ENCODE data around the gene LRP8.

LRP8 gene
- total RNA-seq, result 116 to 117 reads per million in 2 donors

DNA sequence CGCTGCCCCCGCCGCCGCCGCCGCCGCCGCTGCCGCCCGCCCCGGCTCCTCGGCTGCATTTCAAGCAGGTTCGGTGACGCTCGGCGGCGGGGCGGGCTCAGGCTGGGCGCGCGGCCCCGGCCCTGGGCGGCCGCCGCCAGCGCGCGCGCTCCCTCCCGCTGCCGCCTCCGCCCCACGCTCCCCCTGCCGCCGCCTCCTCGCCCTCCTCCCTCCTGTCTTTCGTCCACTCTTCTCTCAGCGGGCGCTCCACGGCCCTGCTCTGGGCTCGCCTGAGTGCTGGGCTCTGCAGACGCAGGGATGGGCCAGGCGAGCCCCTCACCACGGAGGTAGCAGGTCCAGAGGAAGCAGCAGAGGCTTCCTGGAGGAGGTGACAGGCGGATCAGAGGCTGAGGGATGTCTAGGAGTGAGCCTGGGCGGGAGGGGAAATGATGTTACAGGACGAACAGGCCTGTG, at the start of gene LRP8:
LRP8 (minus strand) TSS at position 62 of the 453 bp plus-strand sequence. CDS start 158 bp downstream, outside the sequence.
- DNase-seq, result peak; percentile 62

- no peak for DNase-seq
These were observed 49.6 kb upstream of the LRP8 start for GRCh38 chr1:53377438-53377841.

- DNase-seq, result no peak
These were observed 49.0 kb upstream of the LRP8 start for GRCh38 chr1:53376742-53377437.

DNA sequence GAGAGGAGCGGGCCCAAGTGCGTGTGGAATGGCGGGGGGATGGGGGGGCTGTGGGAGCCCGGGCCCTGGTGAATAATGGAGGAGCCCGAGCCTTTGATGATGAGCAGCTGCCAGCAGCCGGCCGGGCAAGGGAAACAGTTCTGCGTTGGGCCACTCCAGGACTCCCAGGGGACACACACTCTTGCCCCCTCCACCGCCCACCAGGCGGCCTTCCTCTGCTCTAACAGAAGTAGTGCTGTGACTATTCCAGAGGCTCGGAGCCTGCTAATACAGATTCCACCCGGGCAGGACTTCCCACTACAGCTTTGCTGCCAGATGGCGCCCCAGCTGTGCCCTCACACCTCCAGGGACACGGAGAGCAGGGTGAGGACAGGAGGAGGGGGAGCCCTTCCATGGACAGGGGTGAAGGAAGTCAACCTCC, 48.2 kb upstream of the LRP8 start:
- DNase-seq, result no peak

DNA sequence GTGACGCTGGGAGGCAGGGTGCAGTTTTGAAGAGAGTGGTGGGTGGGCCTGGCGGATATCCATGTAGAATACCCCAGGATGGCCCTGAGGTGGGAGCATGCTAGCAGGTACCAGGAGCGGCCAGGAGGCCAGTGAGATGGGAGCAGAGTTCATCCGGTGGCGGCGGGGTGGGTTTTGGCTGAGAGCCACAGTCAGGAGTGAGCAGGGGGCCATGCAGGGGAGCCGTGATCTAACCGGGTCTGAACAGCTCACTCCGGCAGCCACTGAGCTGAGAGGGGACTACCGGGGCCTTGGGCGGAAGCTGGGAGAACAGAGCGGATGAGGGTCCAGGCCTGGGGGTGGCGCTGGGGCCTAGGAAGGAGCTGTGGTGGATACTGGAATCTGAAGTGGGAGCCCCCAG, 47.6 kb upstream of the LRP8 start:
- DNase-seq, result no peak

GRCh38 chr1:53373246-53373645, 45.4 kb upstream of the LRP8 start:
- no peak for DNase-seq

GRCh38 chr1:53372501-53372951, 44.7 kb upstream of the LRP8 start:
- DNase-seq, result no peak

DNA sequence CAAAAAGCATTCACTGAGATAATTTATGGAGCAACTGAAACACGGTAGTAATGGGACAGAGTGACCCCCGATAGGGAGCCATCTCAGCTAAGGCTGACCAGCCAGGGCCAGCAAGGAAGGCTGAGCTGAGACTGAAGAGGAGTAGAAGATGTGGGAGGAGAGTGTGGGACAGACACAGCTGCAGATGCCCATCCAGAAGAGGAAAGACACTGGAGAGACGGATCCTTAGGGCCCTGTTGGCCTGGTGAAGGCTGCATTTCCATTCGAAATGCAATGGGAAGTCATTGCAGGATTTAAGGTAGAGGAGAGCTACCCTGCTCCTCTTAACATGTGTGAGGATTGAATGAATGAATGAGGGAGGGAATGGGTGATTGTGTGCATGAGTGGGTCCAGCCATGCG, 44.0 kb upstream of the LRP8 start:
- DNase-seq, result no peak

DNA sequence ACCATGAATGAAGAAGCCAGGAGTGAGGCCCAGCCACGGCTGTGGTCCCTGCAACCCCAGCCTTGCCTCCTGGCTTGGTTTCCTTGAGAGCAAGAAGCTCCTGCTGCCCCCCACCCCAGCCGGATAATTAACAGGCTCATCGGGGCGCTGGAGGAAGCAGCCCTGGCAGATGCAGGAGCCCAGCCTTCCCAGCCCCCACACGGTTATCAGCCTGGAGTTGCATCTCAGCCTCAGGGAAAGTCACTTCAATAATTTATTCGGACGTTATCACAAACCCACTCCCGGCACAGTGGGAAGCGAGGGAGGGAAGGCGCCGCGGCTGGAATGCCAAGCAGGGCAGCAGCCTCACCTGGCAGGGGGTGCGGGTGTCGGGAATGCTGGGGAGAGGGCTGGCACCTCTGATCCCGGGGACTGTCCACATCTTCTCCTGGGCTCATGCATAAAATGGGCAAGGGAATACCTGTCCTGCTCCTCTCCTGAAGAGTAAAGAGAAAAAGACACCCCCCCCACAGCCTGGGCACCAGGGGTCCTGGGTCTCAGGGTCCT, 43.3 kb upstream of the LRP8 start:
- no peak for DNase-seq

DNA sequence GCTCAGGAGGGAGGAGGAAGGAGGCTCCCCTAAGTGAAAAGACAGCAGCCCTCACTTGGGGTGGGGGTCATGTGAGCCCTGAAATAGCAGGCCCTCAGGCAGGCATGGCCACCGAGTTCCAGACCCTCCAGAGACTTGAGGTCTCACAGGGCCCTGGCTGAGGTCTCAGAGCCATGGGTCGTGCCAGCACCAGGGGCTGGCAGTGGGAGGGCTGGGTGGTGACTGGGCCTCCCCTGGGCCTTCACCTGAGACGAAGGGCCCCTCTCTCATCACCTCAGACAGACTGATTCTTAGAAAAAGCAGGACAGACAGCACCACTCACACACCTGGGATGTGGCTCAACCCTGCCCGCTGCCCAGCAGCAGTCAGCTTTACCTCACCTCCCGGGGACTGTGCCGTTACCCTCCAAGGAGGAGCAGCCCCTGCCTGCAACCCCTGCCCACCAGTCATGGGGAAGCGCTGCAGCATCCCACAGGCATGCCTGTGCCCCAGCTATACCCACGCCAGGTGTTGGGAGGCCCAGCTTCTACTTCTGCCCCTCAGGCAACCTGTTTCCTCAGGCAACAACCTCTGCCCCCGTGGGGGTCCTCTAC, 42.6 kb upstream of the LRP8 start:
- no peak for DNase-seq

- DNase-seq, result no peak
These were observed 41.9 kb upstream of the LRP8 start for GRCh38 chr1:53369761-53370160.

- DNase-seq, result no peak
These were observed 41.3 kb upstream of the LRP8 start for GRCh38 chr1:53369034-53369750.

DNA sequence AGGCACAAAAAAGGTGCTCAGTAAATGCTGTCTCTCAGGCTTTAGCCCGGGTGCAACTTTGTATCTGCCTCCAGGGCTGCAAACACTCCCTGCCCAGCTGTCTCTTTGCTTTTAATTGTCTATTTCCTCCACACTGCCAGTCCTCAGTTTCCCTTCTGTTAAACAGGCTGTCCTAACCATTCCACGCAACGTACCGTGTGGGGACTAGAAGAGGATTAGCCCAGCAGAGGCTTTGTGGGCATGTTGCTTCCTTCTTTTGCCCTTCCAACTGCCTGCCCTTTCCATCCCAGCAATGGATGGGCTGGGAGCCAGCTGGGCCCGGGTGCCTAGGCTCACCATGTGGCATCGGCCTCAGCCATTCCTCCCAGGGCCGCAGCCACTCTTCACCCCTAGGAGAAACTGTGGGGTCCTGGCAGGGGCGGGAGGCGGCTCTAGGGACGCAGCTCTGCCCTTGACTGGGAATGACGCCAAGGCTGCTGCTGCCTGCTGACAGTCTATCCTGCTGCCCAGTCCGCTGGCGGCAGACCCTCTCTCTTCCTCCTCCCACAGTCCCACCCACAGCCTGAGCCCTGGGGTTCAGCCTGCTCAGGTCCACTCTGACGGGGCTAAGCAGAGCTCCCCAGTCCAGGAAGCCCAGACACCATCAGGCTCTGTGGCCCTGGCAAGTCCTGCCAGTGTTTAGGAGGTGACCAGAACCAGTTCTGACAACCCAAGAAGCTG, 40.6 kb upstream of the LRP8 start:
- DNase-seq, result no peak

GRCh38 chr1:53367503-53368313, 39.8 kb upstream of the LRP8 start:
- DNase-seq, result no peak

GRCh38 chr1:53366901-53367502, 39.1 kb upstream of the LRP8 start:
- DNase-seq, result no peak

DNA sequence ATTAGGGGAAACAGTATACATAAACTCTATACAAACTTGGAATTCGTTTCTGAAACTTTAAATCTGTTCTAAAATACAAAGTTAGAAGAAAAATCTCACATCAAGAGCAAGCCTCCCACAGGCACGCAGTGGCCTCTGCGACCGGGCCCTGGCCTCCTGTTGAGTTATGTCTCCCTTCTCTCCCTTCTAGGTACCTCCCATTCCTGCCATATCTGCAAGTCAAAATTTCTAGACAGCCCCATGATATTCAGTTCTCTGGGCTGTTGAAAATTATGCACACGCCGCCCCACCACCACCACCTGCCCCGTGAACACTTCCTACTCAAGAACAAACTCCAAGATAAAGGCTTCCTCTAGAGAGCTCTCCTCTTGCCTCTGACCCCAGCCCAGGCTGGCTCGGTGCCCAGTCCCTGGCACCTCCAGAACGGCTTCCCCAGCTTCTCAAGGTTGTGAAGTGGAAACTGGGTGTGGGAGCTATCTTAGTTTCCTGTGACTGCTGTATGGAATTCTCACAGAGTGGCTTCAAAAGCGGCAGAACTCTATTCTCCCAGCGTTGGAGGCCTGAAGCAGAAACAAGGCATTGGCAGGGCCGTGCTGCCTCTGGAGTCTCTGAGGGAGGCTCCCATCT, 37.7 kb upstream of the LRP8 start:
- DNase-seq, result no peak

DNA sequence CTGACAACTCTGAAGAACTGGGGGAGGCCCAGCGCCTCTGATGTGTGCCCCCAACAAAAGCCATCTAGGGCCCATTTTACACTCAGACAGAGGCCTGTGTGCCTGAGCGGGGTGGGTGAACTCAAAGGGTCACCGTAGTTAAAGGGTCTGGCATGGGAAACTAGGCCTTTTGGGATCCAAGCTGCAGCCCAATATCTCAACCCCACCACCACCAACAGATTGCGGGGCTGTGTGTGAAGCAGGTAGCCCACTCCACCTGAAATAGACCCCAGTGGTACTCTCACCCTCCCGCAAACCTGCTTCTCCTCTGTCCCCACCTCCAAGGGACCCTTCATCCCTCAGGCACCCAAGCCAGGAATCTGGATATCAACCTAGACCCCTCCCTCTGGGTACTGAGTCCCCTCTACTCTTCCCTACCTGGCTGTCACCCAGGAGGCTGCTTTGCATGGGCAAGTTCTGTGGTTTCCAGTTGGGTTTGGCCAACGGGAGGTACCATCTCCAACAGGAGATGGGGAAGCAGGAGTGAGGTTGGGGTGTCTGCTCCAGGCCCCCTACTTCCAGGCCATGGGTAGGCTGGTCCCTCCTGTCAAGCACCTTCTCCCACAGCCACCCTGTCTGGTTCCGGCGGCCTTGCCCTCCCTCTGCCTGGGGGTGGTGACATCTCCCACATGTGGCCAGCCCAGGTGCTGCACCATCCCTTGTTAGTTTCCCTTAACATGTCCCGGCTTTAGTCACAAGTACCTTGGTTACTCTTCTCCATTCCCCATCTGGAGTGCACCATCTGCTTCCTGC, 35.2 kb upstream of the LRP8 start:
- no peak for DNase-seq

GRCh38 chr1:53362270-53362669, 34.4 kb upstream of the LRP8 start:
- no peak for DNase-seq

- no peak for DNase-seq
These were observed 33.7 kb upstream of the LRP8 start for GRCh38 chr1:53361541-53361961.

GRCh38 chr1:53359934-53360276, 32.0 kb upstream of the LRP8 start:
- DNase-seq, result no peak
